Immature natural killer cell (primary cell): ENCODE data around the gene ZFYVE28. TPM values are rescaled to one million over a fixed set of nuclear protein-coding genes. Genes with fewer than 3 reads are reported as not detected.

Experiments used
- DNase-seq, 3 donors: peaks; one replicate each; pipeline ENCODE4 v3.0.0; 2022; ENCODE audit warnings: mixed read lengths in 1 of 3
- H3K27ac Mint-ChIP-seq, 6 donors: one replicate each; pipeline ENCODE4 v1.8.0; 2020; ENCODE audit warnings: mixed read lengths in 6 of 6, mild to moderate bottlenecking in 5 of 6, inconsistent platforms in 4 of 6, moderate library complexity in 3 of 6
- H3K27me3 Mint-ChIP-seq, 3 donors: one replicate each; pipeline ENCODE4 v1.8.0; 2020 to 2021; ENCODE audit warnings: low read depth in 3 of 3, mild to moderate bottlenecking in 3 of 3, mixed read lengths in 3 of 3, moderate library complexity in 3 of 3, inconsistent platforms in 1 of 3
- H3K36me3 Mint-ChIP-seq, 3 donors: one replicate each; pipeline ENCODE4 v1.8.0; 2020; ENCODE audit warnings: mixed read lengths in 3 of 3, inconsistent platforms in 2 of 3, mild to moderate bottlenecking in 2 of 3
- H3K4me1 Mint-ChIP-seq, 2 donors: one replicate each; pipeline ENCODE4 v1.8.0; 2020; ENCODE audit warnings: inconsistent platforms in 2 of 2, mild to moderate bottlenecking in 2 of 2, mixed read lengths in 2 of 2, moderate library complexity in 1 of 2
- H3K4me3 Mint-ChIP-seq, 5 donors: one replicate each; pipeline ENCODE4 v1.8.0; 2020; ENCODE audit warnings: mild to moderate bottlenecking in 5 of 5, mixed read lengths in 5 of 5, inconsistent platforms in 3 of 5, moderate library complexity in 3 of 5
- H3K9me3 Mint-ChIP-seq, 6 donors: one replicate each; pipeline ENCODE4 v1.8.0; 2020; ENCODE audit warnings: mild to moderate bottlenecking in 6 of 6, mixed read lengths in 6 of 6, inconsistent platforms in 4 of 6, moderate library complexity in 3 of 6
- polyA plus RNA-seq, 3 donors: library from polyadenylated mRNA; unstranded; fragments of 300-500 nt; fragmentation: Illumina TruSeq; gene quantifications; one replicate each; pipeline ENCODE4 v1.2.3, GENCODE V29; 2021

ZFYVE28 gene
- polyA plus RNA-seq, 3 donors from 2014 or later, result 11.9 to 17.5 (median 14.4) TPM

- DNase-seq, result no peak
- Mint-ChIP-seq H3K27me3 (peaks cover 2 to 4% (median 3%) of the 10 kb centered on the region in 3 donors), H3K9me3 (peaks cover 3 to 16% (median 10%) of the 10 kb centered on the region in 6 donors), H3K27ac (no peak overlapping the region), H3K36me3 (peaks cover 32 to 36% (median 35%) of the 10 kb centered on the region in 3 donors), H3K4me1 (peaks cover 8 to 23% of the 10 kb centered on the region in 2 donors), H3K4me3 (no peak overlapping the region)
Measured at GRCh38 chr4:2332201-2332975, 86.1 kb downstream of the ZFYVE28 start.

GRCh38 chr4:2331519-2332200 lies 86.8 kb downstream of the ZFYVE28 start:
- no peak overlapping the region for H3K4me3 Mint-ChIP-seq
- H3K9me3 Mint-ChIP-seq, result peaks cover 5 to 18% (median 11%) of the 10 kb centered on the region in 6 donors
- peaks cover 31 to 36% (median 34%) of the 10 kb centered on the region in 3 donors for H3K36me3 Mint-ChIP-seq
- H3K27me3 Mint-ChIP-seq, result peaks cover 2 to 5% (median 3%) of the 10 kb centered on the region in 3 donors
- H3K27ac Mint-ChIP-seq, result no peak overlapping the region
- DNase-seq, result no peak
- peaks cover 8 to 23% of the 10 kb centered on the region in 2 donors for H3K4me1 Mint-ChIP-seq

GRCh38 chr4:2331043-2331420 lies 87.4 kb downstream of the ZFYVE28 start:
- Mint-ChIP-seq H3K9me3 (peaks cover 5 to 18% (median 12%) of the 10 kb centered on the region in 6 donors), H3K36me3 (peaks cover 30 to 33% (median 30%) of the 10 kb centered on the region in 3 donors), H3K4me3 (no peak overlapping the region), H3K27me3 (peaks cover 2 to 5% (median 3%) of the 10 kb centered on the region in 3 donors), H3K4me1 (peaks cover 8 to 18% of the 10 kb centered on the region in 2 donors), H3K27ac (peak overlapping the region in 1 of 6 donors; percentile 17)
- DNase-seq, result no peak

GRCh38 chr4:2330091-2331042 lies 88.1 kb downstream of the ZFYVE28 start:
- H3K9me3 Mint-ChIP-seq, result peaks cover 5 to 18% (median 12%) of the 10 kb centered on the region in 6 donors
- H3K36me3 Mint-ChIP-seq, result peaks cover 28 to 38% (median 33%) of the 10 kb centered on the region in 3 donors
- no peak for DNase-seq
- peaks cover 8 to 14% of the 10 kb centered on the region in 2 donors for H3K4me1 Mint-ChIP-seq
- peaks cover 2 to 5% (median 3%) of the 10 kb centered on the region in 3 donors for H3K27me3 Mint-ChIP-seq
- peak overlapping the region in 3 of 6 donors; percentile 29 to 76 (median 37) for H3K27ac Mint-ChIP-seq
- no peak overlapping the region for H3K4me3 Mint-ChIP-seq

GRCh38 chr4:2327579-2327978 lies 90.9 kb downstream of the ZFYVE28 start:
- Mint-ChIP-seq H3K9me3 (peaks cover 5 to 18% (median 12%) of the 10 kb centered on the region in 6 donors), H3K27ac (no peak overlapping the region), H3K36me3 (peaks cover 34 to 49% (median 38%) of the 10 kb centered on the region in 3 donors), H3K27me3 (peaks cover 3 to 7% (median 4%) of the 10 kb centered on the region in 3 donors), H3K4me3 (no peak overlapping the region), H3K4me1 (peaks cover 7 to 8% of the 10 kb centered on the region in 2 donors)
- no peak for DNase-seq

- Mint-ChIP-seq H3K4me3 (no peak overlapping the region), H3K36me3 (peaks cover 29 to 43% (median 35%) of the 10 kb centered on the region in 3 donors), H3K27me3 (peaks cover 6 to 14% (median 13%) of the 10 kb centered on the region in 3 donors), H3K9me3 (peaks cover 6 to 18% (median 12%) of the 10 kb centered on the region in 6 donors), H3K27ac (no peak overlapping the region), H3K4me1 (peaks cover 28 to 29% of the 10 kb centered on the region in 2 donors)
- DNase-seq, result no peak
Measured at GRCh38 chr4:2324891-2325290, 93.6 kb downstream of the ZFYVE28 start.

GRCh38 chr4:2322841-2323240 lies 95.6 kb downstream of the ZFYVE28 start:
- no peak for DNase-seq
- Mint-ChIP-seq H3K36me3 (peaks cover 12 to 27% (median 18%) of the 10 kb centered on the region in 3 donors), H3K27ac (peak overlapping the region in 4 of 6 donors; percentile 16 to 70 (median 38)), H3K4me3 (peak overlapping the region in 3 of 5 donors; percentile 18 to 68 (median 52)), H3K9me3 (peaks cover 5 to 7% (median 6%) of the 10 kb centered on the region in 6 donors), H3K27me3 (peaks cover 7 to 16% (median 14%) of the 10 kb centered on the region in 3 donors), H3K4me1 (peaks cover 31 to 36% of the 10 kb centered on the region in 2 donors)

- Mint-ChIP-seq H3K9me3 (peaks cover 0 to 3% (median under 1%) of the 10 kb centered on the region in 6 donors), H3K4me1 (peaks cover 31 to 36% of the 10 kb centered on the region in 2 donors), H3K4me3 (peak overlapping the region in 3 of 5 donors; percentile 18 to 68 (median 52)), H3K36me3 (peaks cover 6 to 22% (median 13%) of the 10 kb centered on the region in 3 donors), H3K27me3 (peaks cover 7 to 17% (median 14%) of the 10 kb centered on the region in 3 donors), H3K27ac (peak overlapping the region in 3 of 6 donors; percentile 35 to 70 (median 41))
- DNase-seq, result no peak
Measured at GRCh38 chr4:2322227-2322626, 96.2 kb downstream of the ZFYVE28 start.

- Mint-ChIP-seq H3K4me1 (peaks cover 31 to 36% of the 10 kb centered on the region in 2 donors), H3K27ac (peak overlapping the region in 5 of 6 donors; percentile 17 to 84 (median 80))
- DNase-seq, result no peak
Measured at GRCh38 chr4:2321279-2322196, 96.9 kb downstream of the ZFYVE28 start.

GRCh38 chr4:2320746-2321145 lies 97.7 kb downstream of the ZFYVE28 start:
- DNase-seq, result no peak
- Mint-ChIP-seq H3K9me3 (peaks cover 0 to 3% (median 0%) of the 10 kb centered on the region in 6 donors), H3K4me1 (peaks cover 31 to 36% of the 10 kb centered on the region in 2 donors), H3K4me3 (peak overlapping the region; percentile 66 to 81 (median 77)), H3K36me3 (peaks cover 12 to 19% (median 14%) of the 10 kb centered on the region in 3 donors), H3K27ac (peak overlapping the region in 5 of 6 donors; percentile 76 to 84 (median 84)), H3K27me3 (peaks cover 7 to 17% (median 14%) of the 10 kb centered on the region in 3 donors)

More at GRCh38 chr4:2321279-2322196, 96.9 kb downstream of the ZFYVE28 start:
- Mint-ChIP-seq H3K36me3 (peaks cover 6 to 21% (median 13%) of the 10 kb centered on the region in 3 donors), H3K9me3 (peaks cover 0 to 2% (median 0%) of the 10 kb centered on the region in 6 donors), H3K4me3 (peak overlapping the region; percentile 25 to 81 (median 77)), H3K27me3 (peaks cover 7 to 17% (median 14%) of the 10 kb centered on the region in 3 donors)

- peak overlapping the region; percentile 66 to 81 (median 77) for H3K4me3 Mint-ChIP-seq
- H3K4me1 Mint-ChIP-seq, result peaks cover 31 to 36% of the 10 kb centered on the region in 2 donors
- H3K9me3 Mint-ChIP-seq, result peaks cover 0 to 5% (median 0%) of the 10 kb centered on the region in 6 donors
- H3K27me3 Mint-ChIP-seq, result peaks cover 7 to 17% (median 14%) of the 10 kb centered on the region in 3 donors
- peak overlapping the region in 5 of 6 donors; percentile 76 to 84 (median 83) for H3K27ac Mint-ChIP-seq
- DNase-seq, result peak; percentile 79 to 80 (median 79)
- H3K36me3 Mint-ChIP-seq, result peaks cover 16 to 19% (median 18%) of the 10 kb centered on the region in 3 donors
Measured at GRCh38 chr4:2320152-2320551, 98.3 kb downstream of the ZFYVE28 start.
